Osteoblast (primary cell): Measurements from ENCODE around the gene CBLL1. TPM values are rescaled to one million over a fixed set of nuclear protein-coding genes. Genes with fewer than 3 reads are reported as not detected.

Experiments
- DNase-seq: peaks from one replicate; pipeline ENCODE4 v3.0.0; 2011; ENCODE audit warnings: low spot score, mixed read lengths; ENCODE audit not compliant: insufficient read length; ENCODE audit errors: missing footprints
- H2AFZ ChIP-seq: 2 replicates; pipeline ENCODE4 v1.6.0; 2011; ENCODE audit warnings: mild to moderate bottlenecking, low read length
- H3K27ac ChIP-seq: 2 replicates; pipeline ENCODE4 v1.5.1; 2011; ENCODE audit warnings: mild to moderate bottlenecking, low read depth, low read length, moderate library complexity
- H3K27me3 ChIP-seq: 2 replicates; pipeline ENCODE4 v1.6.0; 2012; ENCODE audit warnings: mild to moderate bottlenecking, control low read depth, inconsistent platforms, low read length, moderate library complexity; ENCODE audit not compliant: insufficient read depth
- H3K36me3 ChIP-seq: 2 replicates; pipeline ENCODE4 v1.5.1; 2011; ENCODE audit warnings: mild to moderate bottlenecking, low read length, control low read depth, moderate library complexity; ENCODE audit not compliant: insufficient read depth
- H3K4me1 ChIP-seq: 2 replicates; pipeline ENCODE4 v1.5.1; 2011; ENCODE audit warnings: mild to moderate bottlenecking, low read length, control low read depth, moderate library complexity; ENCODE audit not compliant: insufficient read depth
- H3K4me2 ChIP-seq: 2 replicates; pipeline ENCODE4 v1.6.0; 2011; ENCODE audit warnings: mild to moderate bottlenecking, low read length; ENCODE audit not compliant: insufficient read depth
- H3K4me3 ChIP-seq: fragments of 200-600 bp; sonication (generic); 3 replicates; pipeline ENCODE4 v1.5.1; 2012; ENCODE audit warnings: mild to moderate bottlenecking, low read length, inconsistent platforms; ENCODE audit not compliant: insufficient read depth
- H3K79me2 ChIP-seq: 2 replicates; pipeline ENCODE4 v1.6.0; 2012; ENCODE audit warnings: mild to moderate bottlenecking, low read length, control low read depth, inconsistent platforms; ENCODE audit not compliant: insufficient read depth
- H3K9me3 ChIP-seq: 2 replicates; pipeline ENCODE4 v1.5.1; 2011; ENCODE audit warnings: low read depth, low read length, control low read depth
- H4K20me1 ChIP-seq: 2 replicates; pipeline ENCODE4 v1.6.0; 2012; ENCODE audit warnings: mild to moderate bottlenecking, low read length, control low read depth; ENCODE audit not compliant: insufficient read depth
- total RNA-seq: library from RNA; depleted of rRNA; stranded (reverse); fragments of >200 nt; gene quantifications from 2 replicates; pipeline ENCODE4 v1.2.3, GENCODE V29; 2012
- TF ChIP-seq, protein P1 (sequence below): IDR thresholded peaks from 2 replicates; pipeline ENCODE4 v1.5.1; 2011; ENCODE audit warnings: mild to moderate bottlenecking, low read depth, low read length, moderate library complexity; ENCODE audit errors: extremely low read depth

CBLL1 gene
- total RNA-seq, 1 donor = 25.7 TPM

DNA sequence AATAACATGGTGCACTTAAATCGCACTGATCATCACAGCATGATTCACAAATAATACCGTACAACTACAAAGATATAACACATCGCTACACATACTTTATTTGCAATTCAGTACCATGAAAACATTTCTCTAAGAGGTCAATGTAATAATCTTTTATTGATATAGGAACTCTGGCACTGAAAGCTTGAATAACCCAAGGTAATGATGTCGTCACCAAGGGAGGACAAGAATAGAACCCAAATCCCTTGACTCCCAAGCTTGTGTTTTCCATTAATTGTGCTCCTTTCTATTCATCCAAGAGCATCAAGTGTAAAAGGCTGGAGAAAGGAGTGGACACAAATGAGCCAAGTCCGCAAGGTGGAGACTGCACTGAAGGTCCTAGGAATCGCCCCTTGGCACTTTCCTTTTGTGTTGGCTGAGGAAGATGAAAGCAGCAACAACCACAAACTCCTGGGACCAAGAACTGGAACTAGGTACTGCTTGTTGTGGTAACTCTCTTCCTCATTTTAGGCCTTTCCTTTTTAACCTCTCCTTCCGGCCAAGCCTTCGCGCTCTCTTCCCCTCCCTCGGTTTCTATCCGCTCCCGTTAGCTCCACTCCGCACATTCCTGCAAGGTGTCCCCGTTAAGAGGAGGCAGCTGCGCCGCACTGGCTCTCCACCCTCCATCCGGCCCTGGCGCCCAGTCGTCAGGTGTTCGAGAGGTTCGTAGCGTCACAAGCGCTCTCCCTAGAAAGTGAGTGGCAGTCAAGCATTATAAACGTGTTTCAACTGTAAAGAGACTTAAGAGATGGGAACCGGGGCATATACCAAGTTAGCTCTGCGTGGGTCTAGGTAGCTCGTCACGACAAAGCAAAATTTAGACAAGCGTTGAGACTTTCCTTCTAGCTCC is 1.0 kb upstream of the CBLL1 start:
- peak overlapping the region; percentile 94 for H3K4me3 ChIP-seq
- TF ChIP-seq, protein P1, sequence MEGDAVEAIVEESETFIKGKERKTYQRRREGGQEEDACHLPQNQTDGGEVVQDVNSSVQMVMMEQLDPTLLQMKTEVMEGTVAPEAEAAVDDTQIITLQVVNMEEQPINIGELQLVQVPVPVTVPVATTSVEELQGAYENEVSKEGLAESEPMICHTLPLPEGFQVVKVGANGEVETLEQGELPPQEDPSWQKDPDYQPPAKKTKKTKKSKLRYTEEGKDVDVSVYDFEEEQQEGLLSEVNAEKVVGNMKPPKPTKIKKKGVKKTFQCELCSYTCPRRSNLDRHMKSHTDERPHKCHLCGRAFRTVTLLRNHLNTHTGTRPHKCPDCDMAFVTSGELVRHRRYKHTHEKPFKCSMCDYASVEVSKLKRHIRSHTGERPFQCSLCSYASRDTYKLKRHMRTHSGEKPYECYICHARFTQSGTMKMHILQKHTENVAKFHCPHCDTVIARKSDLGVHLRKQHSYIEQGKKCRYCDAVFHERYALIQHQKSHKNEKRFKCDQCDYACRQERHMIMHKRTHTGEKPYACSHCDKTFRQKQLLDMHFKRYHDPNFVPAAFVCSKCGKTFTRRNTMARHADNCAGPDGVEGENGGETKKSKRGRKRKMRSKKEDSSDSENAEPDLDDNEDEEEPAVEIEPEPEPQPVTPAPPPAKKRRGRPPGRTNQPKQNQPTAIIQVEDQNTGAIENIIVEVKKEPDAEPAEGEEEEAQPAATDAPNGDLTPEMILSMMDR = no peak

DNA sequence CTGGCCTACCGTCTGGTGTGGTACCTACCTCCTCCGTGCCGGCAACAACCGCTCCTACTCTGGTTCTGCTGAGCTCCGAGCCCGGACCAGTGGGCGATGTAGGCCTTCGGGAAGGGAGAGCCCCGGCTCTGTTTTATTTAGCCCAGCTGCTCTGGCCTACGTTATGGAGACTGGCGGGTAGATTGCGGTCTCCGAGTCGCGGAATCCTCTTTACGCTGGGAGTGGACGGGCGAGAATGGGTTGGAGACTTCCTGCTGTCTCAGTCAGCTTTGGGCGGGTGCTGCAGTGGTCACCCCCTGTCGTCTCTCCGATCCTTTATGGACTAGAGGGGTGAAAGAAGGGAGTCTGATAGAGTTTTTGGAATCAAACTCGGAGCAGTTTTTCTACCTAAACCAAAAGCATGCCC is 406 bp downstream of the CBLL1 start:
- Histone ChIP-seq H3K27ac (peak overlapping the region; percentile 93), H3K4me2 (peak overlapping the region; percentile 85), H3K36me3 (peaks cover 6% of the 10 kb centered on the region), H3K27me3 (no peaks in the 10 kb centered on the region), H3K9me3 (no peaks in the 10 kb centered on the region), H3K79me2 (peaks cover 54% of the 10 kb centered on the region), H2AFZ (peak overlapping the region; percentile 98), H3K4me1 (peaks cover 19% of the 10 kb centered on the region), H4K20me1 (peaks cover 39% of the 10 kb centered on the region), H3K4me3 (peak overlapping the region; percentile 94)
- DNase-seq = no peak
- TF ChIP-seq, protein P1 = no peak

More for the DNA sequence above, 1.0 kb upstream of the CBLL1 start:
- no peak for DNase-seq
- Histone ChIP-seq H3K27me3 (no peaks in the 10 kb centered on the region), H3K36me3 (no peaks in the 10 kb centered on the region), H2AFZ (peak overlapping the region; percentile 98), H3K9me3 (no peaks in the 10 kb centered on the region), H3K4me2 (peak overlapping the region; percentile 85), H3K27ac (peak overlapping the region; percentile 93), H4K20me1 (peaks cover 29% of the 10 kb centered on the region), H3K4me1 (peaks cover 19% of the 10 kb centered on the region), H3K79me2 (peaks cover 40% of the 10 kb centered on the region)

DNA sequence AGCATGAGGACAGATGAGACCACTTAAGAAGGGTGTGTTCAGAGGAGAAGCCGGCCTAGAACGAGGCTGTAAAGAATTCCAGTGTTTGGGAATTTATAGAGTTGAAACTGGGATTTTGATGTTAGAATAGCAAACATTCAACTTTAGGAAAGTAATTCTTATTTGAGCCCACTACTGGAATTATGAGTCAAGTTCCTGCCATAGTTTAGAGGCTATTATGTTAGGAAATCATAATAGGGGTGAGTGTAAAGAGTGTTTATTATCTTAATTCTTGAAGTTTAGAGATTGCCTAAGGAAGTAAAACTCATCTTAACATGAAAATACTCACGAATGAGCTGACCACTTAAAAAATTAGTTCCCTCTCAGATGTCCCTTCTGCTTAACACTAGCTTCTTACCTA is 2.1 kb downstream of the CBLL1 start:
- Histone ChIP-seq H4K20me1 (peaks cover 39% of the 10 kb centered on the region), H3K4me3 (no peak overlapping the region), H3K27ac (peak overlapping the region; percentile 40)

DNA sequence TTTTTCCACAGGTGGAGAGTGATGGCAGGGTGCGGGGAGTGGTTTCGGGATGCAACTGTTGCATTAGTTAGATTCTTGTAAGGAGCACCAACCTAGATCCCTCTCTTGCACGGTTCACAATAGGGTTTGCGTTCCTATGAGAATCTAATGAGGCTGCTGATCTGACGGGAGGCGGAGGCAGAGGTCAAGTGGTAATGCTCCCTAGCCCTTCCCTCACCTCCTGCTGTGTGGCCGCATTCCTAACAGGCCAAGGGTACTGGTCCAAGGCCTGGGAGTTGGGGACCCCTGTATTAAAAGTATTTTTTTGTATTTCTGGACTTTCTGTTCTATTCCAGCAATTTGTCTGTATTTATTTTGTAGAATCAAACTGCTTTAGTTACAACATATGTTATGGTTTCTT is 7.2 kb downstream of the CBLL1 start:
- Histone ChIP-seq H3K27me3 (no peaks in the 10 kb centered on the region), H3K27ac (no peak overlapping the region), H3K79me2 (peaks cover 53% of the 10 kb centered on the region), H3K4me1 (no peaks in the 10 kb centered on the region), H3K36me3 (peaks cover 43% of the 10 kb centered on the region), H2AFZ (no peak overlapping the region), H3K4me3 (no peak overlapping the region), H4K20me1 (peaks cover 27% of the 10 kb centered on the region), H3K4me2 (no peak overlapping the region), H3K9me3 (no peaks in the 10 kb centered on the region)
- no peak for DNase-seq
- TF ChIP-seq, protein P1 = no peak

More for the DNA sequence above, 2.1 kb downstream of the CBLL1 start:
- peak overlapping the region; percentile 85 for H3K4me2 ChIP-seq
- H3K36me3 ChIP-seq = peaks cover 18% of the 10 kb centered on the region
- no peak overlapping the region for H2AFZ ChIP-seq
- H3K9me3 ChIP-seq = no peaks in the 10 kb centered on the region
- H3K27me3 ChIP-seq = no peaks in the 10 kb centered on the region
- TF ChIP-seq, protein P1 = no peak
- peaks cover 67% of the 10 kb centered on the region for H3K79me2 ChIP-seq
- H3K4me1 ChIP-seq = peaks cover 19% of the 10 kb centered on the region
- no peak for DNase-seq
